NCI-H446 treated with DMSO at 0.1 percent for 48 hours (cell line): ENCODE data around the gene SAT1.

Experiments used
- DNase-seq: peaks from one replicate; lab custom pipeline; 2025; lab: John Stamatoyannopoulos, UW

SAT1 gene

GRCh38 chrX:23776363-23776762 lies 6.6 kb upstream of the SAT1 start:
- no peak for DNase-seq

DNA sequence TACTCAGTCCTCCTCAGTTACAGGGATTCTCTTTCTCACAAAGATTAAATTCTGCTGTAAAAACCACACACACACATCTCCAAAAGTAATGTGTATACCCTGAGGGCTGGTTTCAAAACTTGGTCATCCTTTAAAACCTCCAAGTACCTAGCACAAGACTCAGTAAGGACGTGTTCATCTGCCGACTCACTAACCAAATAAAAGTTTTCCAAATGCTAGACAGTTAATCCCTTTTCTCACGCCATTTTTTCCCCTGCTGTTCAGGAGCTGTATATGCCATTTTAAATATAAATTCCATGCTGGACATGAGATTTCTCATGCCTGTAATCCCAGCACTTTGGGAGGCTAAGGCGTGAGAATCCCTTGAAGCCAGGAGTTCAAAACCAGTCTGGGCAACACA lies 3.9 kb upstream of the SAT1 start:
- DNase-seq: no peak

DNA sequence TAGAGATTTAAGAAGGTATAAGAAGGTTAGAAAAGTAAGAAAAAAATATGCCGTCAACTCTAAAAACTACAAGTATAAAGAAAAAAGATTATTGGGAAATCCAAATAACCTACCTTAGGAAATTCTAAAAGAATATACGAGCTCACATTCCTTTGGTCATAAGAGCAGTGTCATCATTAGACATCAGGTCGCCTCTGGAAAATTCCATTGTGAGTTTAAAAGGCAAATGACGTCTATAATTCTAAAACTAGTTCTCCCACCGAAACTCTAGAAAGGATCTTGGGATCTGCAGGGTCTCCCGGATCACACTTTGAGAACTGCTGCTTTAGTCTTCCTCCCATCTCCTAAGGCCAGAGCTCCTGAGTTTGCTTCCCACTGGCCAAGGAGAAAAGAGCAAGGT lies 518 bp upstream of the SAT1 start:
- peak; percentile 35 for DNase-seq

DNA sequence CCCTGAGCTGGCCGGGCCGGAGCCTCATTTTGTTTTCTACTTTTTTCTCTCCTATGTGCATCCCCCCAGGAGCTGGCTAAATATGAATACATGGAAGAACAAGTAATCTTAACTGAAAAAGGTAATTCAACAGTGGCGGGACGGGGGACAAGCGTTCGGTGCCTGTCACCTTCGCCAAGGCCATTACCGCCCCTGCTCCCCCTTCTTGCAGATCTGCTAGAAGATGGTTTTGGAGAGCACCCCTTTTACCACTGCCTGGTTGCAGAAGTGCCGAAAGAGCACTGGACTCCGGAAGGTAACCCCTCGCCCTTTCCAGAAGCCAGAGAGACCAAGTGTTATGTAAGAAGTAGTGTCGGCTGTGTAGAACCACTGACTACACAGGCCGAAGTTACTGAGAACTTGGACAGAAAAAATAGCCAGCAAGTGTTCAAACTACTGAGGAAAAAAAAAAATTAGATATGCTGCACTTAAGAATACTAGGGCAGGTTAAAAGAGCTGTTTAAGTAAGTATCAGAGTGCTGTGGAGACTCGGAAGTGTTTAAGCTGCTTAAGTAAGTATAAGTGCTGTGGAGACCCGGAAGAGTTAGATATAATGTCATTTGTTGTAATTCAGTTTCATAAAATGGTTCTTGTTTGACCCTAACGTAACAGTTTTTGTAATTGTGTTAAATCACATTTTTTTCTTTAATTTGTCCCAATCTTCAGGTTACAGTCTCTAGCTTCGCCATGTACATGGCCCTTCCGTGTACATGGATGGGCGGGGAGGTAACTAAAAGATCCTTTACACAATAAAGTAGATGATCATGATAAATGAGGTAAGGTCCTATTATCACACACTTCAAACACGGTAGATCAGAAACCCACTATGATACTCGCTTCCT lies 856 bp downstream of the SAT1 start:
- no peak for DNase-seq

DNA sequence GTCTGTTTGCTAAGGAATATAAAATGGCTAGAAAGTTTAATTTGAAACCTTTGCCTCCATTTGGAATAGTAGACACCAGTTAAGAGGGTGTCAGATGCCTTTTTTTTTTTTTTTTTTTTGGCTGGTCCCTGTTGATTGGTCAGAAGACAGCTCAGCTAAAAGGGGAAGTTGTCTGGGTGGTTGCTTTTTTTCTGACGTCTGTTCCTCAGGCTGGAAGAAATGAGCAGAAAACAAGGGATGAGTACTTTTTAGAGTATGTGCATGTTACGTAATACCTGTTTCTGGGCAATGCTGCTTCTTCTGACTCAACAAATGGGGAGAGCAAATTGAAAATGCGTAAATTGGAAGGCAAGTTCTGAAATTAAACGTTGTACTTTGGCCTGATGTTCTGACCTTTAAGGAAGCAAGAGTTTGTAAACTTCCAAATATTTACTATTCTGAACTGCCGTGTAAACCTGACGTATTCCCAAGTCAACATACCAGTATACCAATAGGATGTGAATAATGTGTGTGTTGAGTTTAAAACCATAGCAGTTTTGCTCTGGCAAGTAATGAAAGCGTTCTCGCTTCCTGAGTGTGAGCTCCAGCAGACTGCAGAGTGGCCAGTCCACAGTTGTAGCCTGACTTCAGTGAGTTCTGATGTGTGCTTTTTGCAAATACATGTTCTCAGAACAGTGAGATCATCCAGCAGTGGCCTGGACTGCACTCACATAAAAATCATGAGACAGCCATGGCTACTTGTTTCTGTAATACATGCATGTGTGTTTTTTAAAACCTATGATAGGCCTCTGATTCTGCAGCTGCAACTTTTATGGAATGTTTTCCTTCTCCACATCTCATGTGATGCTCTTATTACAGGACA lies 1.7 kb downstream of the SAT1 start:
- no peak for DNase-seq

- no peak for DNase-seq
Measured at GRCh38 chrX:23785580-23785979, 2.6 kb downstream of the SAT1 start.

DNA sequence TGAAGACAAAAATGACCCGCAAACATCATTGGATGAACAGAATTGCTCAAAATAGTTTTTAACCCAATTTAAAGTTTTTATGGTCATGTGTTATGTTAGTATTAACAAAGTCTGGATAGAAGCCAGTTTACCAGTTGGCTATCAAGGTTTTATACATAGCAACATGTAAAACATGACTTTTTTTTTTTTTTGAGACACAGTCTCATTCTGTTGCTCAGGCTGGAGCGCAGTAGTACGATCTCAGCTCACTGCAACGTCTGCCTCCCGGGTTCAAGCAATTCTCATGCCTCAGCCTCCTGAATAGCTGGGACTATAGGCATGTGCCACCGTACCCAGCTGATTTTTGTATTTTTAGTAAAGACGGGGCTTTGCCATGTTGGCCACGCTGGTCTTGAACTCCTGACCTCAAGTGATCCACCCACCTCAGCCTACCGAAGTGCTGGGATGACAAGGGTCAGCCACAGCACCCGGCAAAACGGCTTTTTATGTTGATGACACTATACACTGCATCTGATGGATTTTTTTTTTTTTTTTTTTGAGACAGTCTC lies 3.4 kb downstream of the SAT1 start:
- no peak for DNase-seq

GRCh38 chrX:23787745-23788118 lies 4.8 kb downstream of the SAT1 start:
- DNase-seq: no peak

DNA sequence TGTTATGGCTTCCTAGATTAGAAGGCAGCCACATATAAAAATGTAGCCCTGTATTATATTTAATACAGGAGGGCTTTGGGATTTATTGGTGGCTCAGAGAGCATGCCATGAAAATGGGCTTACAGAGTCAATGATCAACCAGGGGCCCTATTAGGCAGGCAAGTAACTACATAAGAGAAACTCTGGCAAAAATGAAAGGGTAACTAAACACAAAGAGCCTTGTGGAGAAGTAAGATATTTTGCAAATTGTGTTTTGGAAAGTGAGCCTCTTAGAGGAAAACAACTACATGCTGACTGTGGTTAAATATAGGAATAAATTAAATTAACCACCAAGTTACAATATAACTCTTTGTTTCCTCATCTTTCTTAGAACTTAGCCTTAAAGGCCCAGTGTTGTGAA lies 5.5 kb downstream of the SAT1 start:
- no peak for DNase-seq

GRCh38 chrX:23788946-23789345 lies 6.0 kb downstream of the SAT1 start:
- no peak for DNase-seq

- no peak for DNase-seq
Measured at GRCh38 chrX:23789386-23790154, 6.6 kb downstream of the SAT1 start.

DNA sequence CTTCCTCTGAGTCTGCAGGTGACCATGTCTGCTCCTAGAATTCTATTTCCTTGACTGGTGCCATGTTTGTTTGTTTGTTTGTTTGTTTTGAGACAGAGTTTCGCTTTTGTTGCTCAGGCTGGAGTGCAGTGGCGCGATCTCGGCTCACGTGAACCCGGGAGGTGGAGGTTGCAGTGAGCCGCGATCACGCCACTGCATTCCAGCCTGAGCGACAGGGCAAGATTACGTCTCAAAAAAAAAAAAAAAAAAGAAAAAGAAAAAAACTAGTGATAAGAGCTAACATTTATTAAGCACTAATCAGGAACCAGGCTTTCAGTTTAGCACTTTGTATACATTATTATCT lies 7.2 kb downstream of the SAT1 start:
- DNase-seq: no peak

- DNase-seq: no peak
Measured at GRCh38 chrX:23792861-23793553, 10.0 kb downstream of the SAT1 start.

DNA sequence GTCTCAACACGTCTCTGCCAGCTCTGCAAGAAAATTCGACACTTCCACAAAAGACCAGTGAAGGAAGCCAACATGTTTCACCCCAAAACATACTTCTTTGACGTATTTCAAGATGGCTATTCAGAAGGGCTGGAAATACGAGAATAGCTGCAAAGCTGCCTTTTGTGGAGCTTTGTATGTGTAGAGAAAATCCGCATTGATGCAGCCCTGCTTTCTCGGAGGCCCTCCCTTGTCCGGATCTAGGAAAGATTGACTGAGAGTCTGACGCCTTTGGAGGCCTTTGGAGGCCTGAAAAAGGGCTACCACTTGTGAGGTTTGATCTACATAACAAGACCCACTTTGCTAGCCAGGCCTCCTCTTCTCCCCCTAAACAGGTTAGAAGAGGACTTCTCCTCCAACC lies 12.2 kb downstream of the SAT1 start:
- DNase-seq: no peak

DNA sequence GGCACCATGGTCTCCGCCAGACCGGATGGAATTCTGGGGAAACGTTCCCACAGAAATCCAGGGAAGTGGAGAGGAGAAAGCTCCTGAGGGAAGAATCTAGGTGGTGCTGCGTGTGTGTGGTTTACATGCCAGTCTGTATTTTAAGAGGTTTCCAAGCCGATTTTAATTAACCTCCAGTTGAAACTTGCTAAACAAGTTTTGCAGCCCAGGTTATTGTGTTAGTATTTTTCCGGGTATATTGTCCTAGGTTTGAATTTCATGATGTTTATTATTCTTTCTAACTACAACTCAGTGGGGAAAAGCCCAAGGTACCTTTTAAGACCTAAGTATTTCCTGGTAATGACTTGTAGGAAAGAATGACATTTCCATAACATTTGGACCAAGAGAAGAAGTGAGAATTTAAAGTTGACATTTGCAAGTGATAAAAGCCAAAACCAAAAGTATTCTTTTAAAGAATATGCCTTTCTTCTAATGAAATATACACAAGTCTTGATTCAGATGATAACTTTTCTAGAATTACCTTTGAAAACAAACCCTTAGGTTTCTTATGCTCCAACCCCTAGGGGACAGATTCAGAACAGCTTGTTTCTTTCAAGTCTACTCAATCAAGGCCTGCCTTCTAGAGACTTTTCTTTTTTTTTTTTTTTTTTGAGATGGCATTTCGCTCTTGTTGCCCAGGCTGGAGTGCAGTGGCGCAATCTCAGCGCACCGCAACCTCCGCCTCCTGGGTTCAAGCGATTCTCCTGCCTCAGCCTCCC lies 14.6 kb downstream of the SAT1 start:
- no peak for DNase-seq

DNA sequence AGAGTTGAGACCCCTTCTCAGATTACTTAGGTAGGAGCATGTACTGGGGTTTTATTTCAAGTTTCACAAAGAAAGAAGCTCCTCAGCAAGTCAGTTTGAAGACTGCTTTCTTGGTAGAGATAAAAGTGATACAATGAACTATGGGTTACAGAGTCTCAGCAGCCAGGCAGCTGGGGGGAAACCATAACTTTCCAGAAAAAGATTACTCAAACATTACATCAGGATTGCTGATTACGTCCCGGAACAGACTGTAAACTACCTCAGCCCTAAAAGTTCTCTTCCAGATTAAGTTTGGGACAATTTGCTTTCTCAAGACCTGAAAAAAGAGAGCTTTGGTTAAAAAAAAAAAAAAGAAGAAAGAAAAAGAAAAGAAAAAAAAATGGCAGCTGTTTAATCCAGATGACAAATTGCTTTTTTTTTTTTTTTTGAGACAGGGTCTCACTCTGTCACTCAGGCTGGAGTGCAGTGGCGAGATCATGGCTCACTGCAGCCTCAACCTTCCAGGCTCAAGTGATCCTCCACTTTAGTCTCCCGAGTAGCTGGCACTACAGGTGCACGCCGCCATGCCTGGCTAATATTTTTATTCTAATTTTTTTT lies 16.6 kb downstream of the SAT1 start:
- no peak for DNase-seq

GRCh38 chrX:23802431-23802830 lies 19.5 kb downstream of the SAT1 start:
- no peak for DNase-seq

- DNase-seq: no peak
Measured at GRCh38 chrX:23803931-23804381, 21.0 kb downstream of the SAT1 start.

DNA sequence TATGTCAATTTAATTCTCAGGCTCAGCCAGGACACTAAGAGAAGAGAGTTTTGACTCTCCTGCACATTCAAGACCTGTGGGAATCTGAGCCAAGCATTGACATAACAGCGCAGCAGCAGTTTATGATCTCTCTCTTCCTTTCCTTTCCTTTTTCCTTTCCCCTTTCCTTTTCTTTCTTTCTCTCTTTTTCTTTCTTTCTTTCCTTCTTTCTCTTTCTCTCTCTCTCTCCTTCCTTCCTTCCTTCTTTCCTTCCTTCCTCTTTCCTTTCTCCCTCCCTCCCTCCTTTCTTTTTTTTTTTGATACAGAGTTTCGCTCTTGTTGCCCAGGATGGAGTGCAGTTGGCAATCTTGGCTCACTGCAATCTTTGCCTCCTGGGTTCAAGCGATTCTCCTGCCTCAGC lies 21.6 kb downstream of the SAT1 start:
- no peak for DNase-seq

DNA sequence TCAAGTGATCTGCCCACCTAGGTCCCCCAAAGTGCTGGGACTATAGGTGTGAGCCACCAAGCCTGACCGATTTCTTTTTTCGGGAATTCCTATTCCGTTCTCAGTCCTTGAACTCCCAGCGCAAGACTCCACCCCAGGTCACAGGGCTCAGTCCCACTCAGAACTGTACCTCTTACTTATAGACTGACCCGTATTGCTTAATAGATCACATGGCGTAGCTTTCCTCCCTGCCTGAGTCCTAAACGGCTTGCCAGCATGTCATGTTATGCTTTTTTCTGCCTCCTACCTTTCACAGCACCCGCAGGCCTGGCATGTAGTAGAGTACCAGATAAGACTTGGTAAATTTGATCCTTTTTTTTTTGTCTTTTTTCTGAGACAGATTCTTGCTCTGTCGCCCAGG lies 22.4 kb downstream of the SAT1 start:
- DNase-seq: no peak
